Tibial nerve (tissue), 4 donors: ENCODE data around the gene ACADSB.

Experiments used
- EP300 ChIP-seq, 2 donors: sonication (generic); formaldehyde crosslinking; IDR thresholded peaks; one replicate each; pipeline ENCODE4 v1.6.1; 2017; ENCODE audit warnings: antibody characterized with exemption in 2 of 2, mild to moderate bottlenecking in 1 of 2
- TF ChIP-seq, protein P1 (sequence below), 5 experiments: fragments of 200-600 bp in 3 of 5; fragments of 450-650 bp in 2 of 5; sonication (generic) in 3 of 5; IDR thresholded peaks; one replicate each; pipeline ENCODE4 v1.5.1; 2016 to 2019; ENCODE audit warnings: antibody characterized with exemption in 5 of 5, mild to moderate bottlenecking in 3 of 5, moderate library complexity in 2 of 5

DNA sequence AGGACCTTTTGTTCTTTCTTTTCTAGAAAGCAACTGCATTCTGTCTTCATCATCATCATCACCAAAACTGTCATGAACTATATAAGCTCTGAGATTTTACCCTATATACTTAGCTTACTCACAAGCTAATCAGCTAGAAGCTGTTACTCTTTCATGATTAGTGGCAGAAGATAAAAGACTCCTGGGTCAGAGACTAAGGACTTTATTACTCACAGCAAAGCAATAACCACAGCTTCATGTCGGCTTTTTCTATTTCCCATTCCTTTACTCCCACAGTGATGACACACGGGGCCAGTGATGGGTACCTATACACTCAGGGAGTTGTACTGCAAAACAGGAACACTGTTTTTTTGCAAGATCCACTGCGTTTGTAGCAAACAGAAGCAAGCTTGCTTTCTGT, 46.4 kb upstream of the ACADSB start:
- TF ChIP-seq, protein P1, sequence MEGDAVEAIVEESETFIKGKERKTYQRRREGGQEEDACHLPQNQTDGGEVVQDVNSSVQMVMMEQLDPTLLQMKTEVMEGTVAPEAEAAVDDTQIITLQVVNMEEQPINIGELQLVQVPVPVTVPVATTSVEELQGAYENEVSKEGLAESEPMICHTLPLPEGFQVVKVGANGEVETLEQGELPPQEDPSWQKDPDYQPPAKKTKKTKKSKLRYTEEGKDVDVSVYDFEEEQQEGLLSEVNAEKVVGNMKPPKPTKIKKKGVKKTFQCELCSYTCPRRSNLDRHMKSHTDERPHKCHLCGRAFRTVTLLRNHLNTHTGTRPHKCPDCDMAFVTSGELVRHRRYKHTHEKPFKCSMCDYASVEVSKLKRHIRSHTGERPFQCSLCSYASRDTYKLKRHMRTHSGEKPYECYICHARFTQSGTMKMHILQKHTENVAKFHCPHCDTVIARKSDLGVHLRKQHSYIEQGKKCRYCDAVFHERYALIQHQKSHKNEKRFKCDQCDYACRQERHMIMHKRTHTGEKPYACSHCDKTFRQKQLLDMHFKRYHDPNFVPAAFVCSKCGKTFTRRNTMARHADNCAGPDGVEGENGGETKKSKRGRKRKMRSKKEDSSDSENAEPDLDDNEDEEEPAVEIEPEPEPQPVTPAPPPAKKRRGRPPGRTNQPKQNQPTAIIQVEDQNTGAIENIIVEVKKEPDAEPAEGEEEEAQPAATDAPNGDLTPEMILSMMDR (IDR thresholded peaks at IDR 0.05): no peak
- TF ChIP-seq EP300 (IDR thresholded peaks at IDR 0.05): no peak
